ENCODE measurements around the gene PEAK1. TPM values are rescaled to one million over a fixed set of nuclear protein-coding genes. Genes with fewer than 3 reads are reported as not detected.

PEAK1 gene
- polyA plus RNA-seq, 1 donor (not counting 4 experiments of a cell fraction or from before 2014, with no cell fraction given): 5.9 TPM

DNA sequence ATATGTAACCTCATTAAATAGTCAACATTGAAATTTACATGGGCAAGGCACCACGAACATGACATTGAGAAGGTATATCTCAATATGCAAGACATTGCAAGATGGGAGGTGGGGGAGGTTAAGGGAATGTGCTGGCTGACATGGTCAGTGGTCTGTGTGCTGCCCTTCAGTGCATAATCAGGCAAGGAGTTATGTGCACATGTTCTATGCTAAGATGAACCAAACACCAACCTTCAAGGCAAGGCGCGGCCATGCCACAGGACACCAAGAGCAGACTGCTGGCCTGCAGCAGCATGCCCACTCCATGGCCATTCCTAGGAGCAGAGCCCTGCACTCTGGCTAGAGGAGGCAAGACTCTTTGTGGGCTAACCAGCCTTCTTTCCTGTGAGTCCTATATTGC is 308.1 kb downstream of the PEAK1 start:
- H3K4me1 ChIP-seq (ENCODE audit: control insufficient read depth, extremely low read depth, insufficient read depth, low read length): no peaks in the 10 kb centered on the region
- H3K9ac ChIP-seq (ENCODE audit: control insufficient read depth, extremely low read depth, insufficient read depth, low read length): no peak overlapping the region
- TF ChIP-seq, protein P1, sequence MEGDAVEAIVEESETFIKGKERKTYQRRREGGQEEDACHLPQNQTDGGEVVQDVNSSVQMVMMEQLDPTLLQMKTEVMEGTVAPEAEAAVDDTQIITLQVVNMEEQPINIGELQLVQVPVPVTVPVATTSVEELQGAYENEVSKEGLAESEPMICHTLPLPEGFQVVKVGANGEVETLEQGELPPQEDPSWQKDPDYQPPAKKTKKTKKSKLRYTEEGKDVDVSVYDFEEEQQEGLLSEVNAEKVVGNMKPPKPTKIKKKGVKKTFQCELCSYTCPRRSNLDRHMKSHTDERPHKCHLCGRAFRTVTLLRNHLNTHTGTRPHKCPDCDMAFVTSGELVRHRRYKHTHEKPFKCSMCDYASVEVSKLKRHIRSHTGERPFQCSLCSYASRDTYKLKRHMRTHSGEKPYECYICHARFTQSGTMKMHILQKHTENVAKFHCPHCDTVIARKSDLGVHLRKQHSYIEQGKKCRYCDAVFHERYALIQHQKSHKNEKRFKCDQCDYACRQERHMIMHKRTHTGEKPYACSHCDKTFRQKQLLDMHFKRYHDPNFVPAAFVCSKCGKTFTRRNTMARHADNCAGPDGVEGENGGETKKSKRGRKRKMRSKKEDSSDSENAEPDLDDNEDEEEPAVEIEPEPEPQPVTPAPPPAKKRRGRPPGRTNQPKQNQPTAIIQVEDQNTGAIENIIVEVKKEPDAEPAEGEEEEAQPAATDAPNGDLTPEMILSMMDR (optimal IDR thresholded peaks at IDR 0.05 in 1 of 3, IDR thresholded peaks at IDR 0.05 in 1 of 3, conservative IDR thresholded peaks at IDR 0.05 in 1 of 3; ENCODE audit: extremely low read depth in 1 of 3, insufficient read depth in 2 of 3, low read length in 3 of 3): no peak
- TF ChIP-seq EZH2 (IDR thresholded peaks at IDR 0.05; ENCODE audit: low read length): no peak
- H3K9me3 ChIP-seq (ENCODE audit: control insufficient read depth, low read depth, low read length): no peaks in the 10 kb centered on the region
- dilution Hi-C loops (cut with MboI; ENCODE audit: extremely low pct_ligation_motif_present, low sequenced_read_pairs): no loop called here
- H3K27me3 ChIP-seq (ENCODE audit: control insufficient read depth, extremely low read depth, insufficient read depth, low read length): no peaks in the 10 kb centered on the region
- H4K20me1 ChIP-seq (ENCODE audit: control insufficient read depth, extremely low read depth, insufficient read depth, low read length): no peaks in the 10 kb centered on the region
- no peaks in the 10 kb centered on the region for H3K36me3 ChIP-seq (ENCODE audit: control insufficient read depth in 2 of 2, extremely low read depth in 1 of 2, insufficient read depth in 2 of 2, low read length in 2 of 2)
- DNase-seq (ENCODE audit: low read depth, low spot score) (no peak), FAIRE-seq (no peak)
- no peaks in the 10 kb centered on the region for H3K79me2 ChIP-seq (ENCODE audit: control insufficient read depth, insufficient read depth, low read length)
- no peak overlapping the region for H2AFZ ChIP-seq (ENCODE audit: control insufficient read depth, low read length)
- no peak overlapping the region for H3K4me2 ChIP-seq (ENCODE audit: control insufficient read depth, extremely low read depth, insufficient read depth, low read depth, low read length)
- H3K4me3 ChIP-seq (ENCODE audit: control insufficient read depth in 2 of 3, extremely low read depth in 1 of 3, insufficient read depth in 2 of 3, low read depth in 1 of 3, low read length in 3 of 3): no peak overlapping the region
- H3K9me1 ChIP-seq (ENCODE audit: control insufficient read depth, extremely low read depth, insufficient read depth, low read length): no peaks in the 10 kb centered on the region
- no peak overlapping the region for H3K27ac ChIP-seq (ENCODE audit: control insufficient read depth, insufficient read depth, low read length)

DNA sequence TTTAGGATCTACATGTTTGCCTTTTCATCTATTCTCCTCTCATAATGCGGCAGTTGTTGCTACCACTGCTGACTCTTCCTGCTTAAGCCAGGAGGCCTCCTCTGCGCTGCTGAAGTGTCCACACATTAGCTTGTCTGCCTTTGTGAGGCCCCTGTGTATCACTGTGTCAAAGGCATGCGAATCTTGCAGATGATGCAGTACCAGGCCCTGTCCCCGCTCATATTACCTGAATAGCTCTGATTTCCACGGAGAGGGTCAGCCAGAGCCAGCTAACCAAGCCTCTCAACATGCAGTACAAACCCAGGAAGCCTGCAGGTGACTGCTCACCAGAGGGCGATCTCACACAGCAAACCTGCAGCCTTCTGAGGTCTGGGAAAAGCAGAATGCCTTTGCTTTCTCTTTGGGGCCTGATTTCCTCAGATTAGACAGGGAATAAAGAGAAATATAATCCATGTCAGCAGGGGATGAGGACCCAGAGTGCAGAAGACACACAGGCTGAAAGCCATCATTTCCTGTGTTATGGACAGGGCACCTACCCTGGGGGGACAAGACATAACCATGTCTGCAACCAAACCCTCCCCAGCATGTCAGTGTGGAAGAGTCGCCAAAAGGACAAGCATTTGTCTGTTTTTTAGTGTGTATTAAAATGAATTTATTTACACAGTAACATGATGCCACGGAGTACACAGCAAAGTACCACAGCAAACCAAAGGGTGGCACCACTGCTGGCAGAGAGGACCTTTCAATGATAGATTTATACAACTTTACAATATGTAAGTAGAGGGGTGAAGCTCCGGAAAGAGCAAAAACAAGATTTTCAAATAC is 312.2 kb downstream of the PEAK1 start:
- FAIRE-seq: peak; percentile 5
- dilution Hi-C loops (cut with MboI; ENCODE audit: extremely low pct_ligation_motif_present, low sequenced_read_pairs): no loop called here
- no peak for TF ChIP-seq EZH2 (IDR thresholded peaks at IDR 0.05; ENCODE audit: low read length)
- TF ChIP-seq, protein P1 (optimal IDR thresholded peaks at IDR 0.05 in 1 of 3, IDR thresholded peaks at IDR 0.05 in 1 of 3, conservative IDR thresholded peaks at IDR 0.05 in 1 of 3; ENCODE audit: extremely low read depth in 1 of 3, insufficient read depth in 2 of 3, low read length in 3 of 3): peak; percentile 74 to 82 (median 81)
- no peak for DNase-seq (ENCODE audit: low read depth, low spot score)
- H3K9me1 ChIP-seq (ENCODE audit: control insufficient read depth, extremely low read depth, insufficient read depth, low read length): no peaks in the 10 kb centered on the region
- H3K4me2 ChIP-seq (ENCODE audit: control insufficient read depth, extremely low read depth, insufficient read depth, low read depth, low read length): no peak overlapping the region
- no peak overlapping the region for H3K9ac ChIP-seq (ENCODE audit: control insufficient read depth, extremely low read depth, insufficient read depth, low read length)
- H3K27me3 ChIP-seq (ENCODE audit: control insufficient read depth, extremely low read depth, insufficient read depth, low read length): no peaks in the 10 kb centered on the region
- H2AFZ ChIP-seq (ENCODE audit: control insufficient read depth, low read length): no peak overlapping the region
- H3K4me1 ChIP-seq (ENCODE audit: control insufficient read depth, extremely low read depth, insufficient read depth, low read length): no peaks in the 10 kb centered on the region
- no peak overlapping the region for H3K4me3 ChIP-seq (ENCODE audit: control insufficient read depth in 2 of 3, extremely low read depth in 1 of 3, insufficient read depth in 2 of 3, low read depth in 1 of 3, low read length in 3 of 3)
- no peak overlapping the region for H3K27ac ChIP-seq (ENCODE audit: control insufficient read depth, insufficient read depth, low read length)
- no peaks in the 10 kb centered on the region for H4K20me1 ChIP-seq (ENCODE audit: control insufficient read depth, extremely low read depth, insufficient read depth, low read length)
- H3K9me3 ChIP-seq (ENCODE audit: control insufficient read depth, low read depth, low read length): no peaks in the 10 kb centered on the region
- no peaks in the 10 kb centered on the region for H3K36me3 ChIP-seq (ENCODE audit: control insufficient read depth in 2 of 2, extremely low read depth in 1 of 2, insufficient read depth in 2 of 2, low read length in 2 of 2)
- no peaks in the 10 kb centered on the region for H3K79me2 ChIP-seq (ENCODE audit: control insufficient read depth, insufficient read depth, low read length)

All from keratinocyte (primary cell).